Peyer's patch (tissue), 4 donors: ENCODE data around the gene VPREB3.

Experiments used
- POLR2A ChIP-seq, 2 donors: fragments of 450-650 bp; IDR thresholded peaks; one replicate each; pipeline ENCODE4 v1.5.1; 2017; ENCODE audit warnings: antibody characterized with exemption in 2 of 2, mild to moderate bottlenecking in 2 of 2, moderate library complexity in 2 of 2
- TF ChIP-seq, protein P1 (sequence below), 6 experiments: fragments of 450-650 bp in 4 of 6; fragments of 200-600 bp in 2 of 6; sonication (generic) in 1 of 6; IDR thresholded peaks; one replicate each; pipeline ENCODE4 v1.5.1; 2017 to 2019; ENCODE audit warnings: antibody characterized with exemption in 6 of 6, mild to moderate bottlenecking in 3 of 6, moderate library complexity in 1 of 6

DNA sequence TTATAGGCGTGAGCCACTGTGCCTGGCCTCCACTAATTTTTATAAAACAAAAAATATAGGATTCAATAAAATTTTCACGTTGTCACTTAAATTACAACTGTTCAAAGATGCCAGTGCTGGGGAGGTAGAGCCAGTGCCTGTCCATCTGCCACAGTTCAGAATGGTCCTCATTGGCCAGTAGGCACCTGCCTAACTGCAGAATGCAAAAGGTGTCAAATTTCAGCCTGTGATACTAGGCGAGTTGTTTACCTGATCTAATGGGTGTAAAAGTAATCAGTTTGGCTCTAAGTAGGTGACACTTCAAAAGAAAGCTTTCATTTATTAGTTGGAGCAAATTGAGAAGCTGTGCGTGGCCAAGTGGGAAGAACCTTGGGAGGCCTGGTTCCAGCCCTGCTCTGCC is 34.9 kb upstream of the VPREB3 start:
- TF ChIP-seq, protein P1, sequence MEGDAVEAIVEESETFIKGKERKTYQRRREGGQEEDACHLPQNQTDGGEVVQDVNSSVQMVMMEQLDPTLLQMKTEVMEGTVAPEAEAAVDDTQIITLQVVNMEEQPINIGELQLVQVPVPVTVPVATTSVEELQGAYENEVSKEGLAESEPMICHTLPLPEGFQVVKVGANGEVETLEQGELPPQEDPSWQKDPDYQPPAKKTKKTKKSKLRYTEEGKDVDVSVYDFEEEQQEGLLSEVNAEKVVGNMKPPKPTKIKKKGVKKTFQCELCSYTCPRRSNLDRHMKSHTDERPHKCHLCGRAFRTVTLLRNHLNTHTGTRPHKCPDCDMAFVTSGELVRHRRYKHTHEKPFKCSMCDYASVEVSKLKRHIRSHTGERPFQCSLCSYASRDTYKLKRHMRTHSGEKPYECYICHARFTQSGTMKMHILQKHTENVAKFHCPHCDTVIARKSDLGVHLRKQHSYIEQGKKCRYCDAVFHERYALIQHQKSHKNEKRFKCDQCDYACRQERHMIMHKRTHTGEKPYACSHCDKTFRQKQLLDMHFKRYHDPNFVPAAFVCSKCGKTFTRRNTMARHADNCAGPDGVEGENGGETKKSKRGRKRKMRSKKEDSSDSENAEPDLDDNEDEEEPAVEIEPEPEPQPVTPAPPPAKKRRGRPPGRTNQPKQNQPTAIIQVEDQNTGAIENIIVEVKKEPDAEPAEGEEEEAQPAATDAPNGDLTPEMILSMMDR (IDR thresholded peaks at IDR 0.05) = no peak
- no peak for TF ChIP-seq POLR2A (IDR thresholded peaks at IDR 0.05)
